Activated CD8-positive, alpha-beta memory T cell treated with anti-CD3 and anti-CD28 coated beads, Interleukin-2, amount 50 U/mL, for 1 hour (primary cell): ENCODE results near the gene DNAJC13.

Experiments used
- DNase-seq: peaks from one replicate; pipeline ENCODE4 v3.0.0-alpha.2; 2020; ENCODE audit errors: extremely low read depth

Gene DNAJC13

GRCh38 chr3:132461544-132461943, 44.2 kb downstream of the DNAJC13 start:
- no peak for DNase-seq

- DNase-seq, result no peak
Observed at GRCh38 chr3:132464066-132464465, 46.8 kb downstream of the DNAJC13 start.

GRCh38 chr3:132469326-132469725, 52.0 kb downstream of the DNAJC13 start:
- DNase-seq, result no peak

GRCh38 chr3:132486099-132486498, 68.8 kb downstream of the DNAJC13 start:
- no peak for DNase-seq

- DNase-seq, result no peak
Observed at GRCh38 chr3:132488151-132488550, 70.8 kb downstream of the DNAJC13 start.

GRCh38 chr3:132499071-132499470, 81.8 kb downstream of the DNAJC13 start:
- DNase-seq, result no peak

GRCh38 chr3:132503559-132503958, 86.3 kb downstream of the DNAJC13 start:
- DNase-seq, result no peak

- no peak for DNase-seq
Observed at GRCh38 chr3:132504375-132504933, 87.2 kb downstream of the DNAJC13 start.

GRCh38 chr3:132507657-132508056, 90.4 kb downstream of the DNAJC13 start:
- DNase-seq, result no peak

- no peak for DNase-seq
Observed at GRCh38 chr3:132509096-132509495, 91.8 kb downstream of the DNAJC13 start.

GRCh38 chr3:132509506-132509905, 92.2 kb downstream of the DNAJC13 start:
- DNase-seq, result no peak

GRCh38 chr3:132513057-132513456, 95.8 kb downstream of the DNAJC13 start:
- no peak for DNase-seq

- DNase-seq, result no peak
Observed at GRCh38 chr3:132517311-132517710, 100.0 kb downstream of the DNAJC13 start.

GRCh38 chr3:132519914-132520313, 102.6 kb downstream of the DNAJC13 start:
- DNase-seq, result no peak

GRCh38 chr3:132521901-132522300, 104.6 kb downstream of the DNAJC13 start:
- no peak for DNase-seq

- DNase-seq, result no peak
Observed at GRCh38 chr3:132522353-132522752, 105.1 kb downstream of the DNAJC13 start.

GRCh38 chr3:132530624-132531023, 113.3 kb downstream of the DNAJC13 start:
- no peak for DNase-seq

- DNase-seq, result no peak
Observed at GRCh38 chr3:132535575-132536441, 118.5 kb downstream of the DNAJC13 start.

- no peak for DNase-seq
Observed at GRCh38 chr3:132536442-132537153, 119.3 kb downstream of the DNAJC13 start.

GRCh38 chr3:132537297-132537696, 120.0 kb downstream of the DNAJC13 start:
- DNase-seq, result no peak

- no peak for DNase-seq
Observed at GRCh38 chr3:132538072-132538471, 120.8 kb downstream of the DNAJC13 start.

GRCh38 chr3:132539681-132540080, 122.4 kb downstream of the DNAJC13 start:
- no peak for DNase-seq

GRCh38 chr3:132542577-132542976, 125.3 kb downstream of the DNAJC13 start:
- no peak for DNase-seq
